ENCODE measurements around the gene GABBR1. TPM values are rescaled to one million over a fixed set of nuclear protein-coding genes. Genes with fewer than 3 reads are reported as not detected.
"Not testable (repeated sequence)": the region's sequence is repeated elsewhere in the genome, so short reads cannot be mapped to it uniquely, and the experiment has no call there.

GABBR1 gene
- polyA plus RNA-seq (ENCODE audit: insufficient read length in 3 of 3): 10 to 100 TPM; 56.9 to 94.6 (median 89.2) TPM
- long read RNA-seq, donor 1, full-length matches to known transcripts: 4 of 10 reads
- long read RNA-seq, donor 1, partial matches to known transcripts: 6 of 10 reads
- long read RNA-seq, donor 1, other reads (novel, unspliced or antisense): 0 of 10 reads
- long read RNA-seq, donor 2, transcript GABBR1-207 (4 exons, 1,252 nt): major isoform, 6 of 34 reads
- long read RNA-seq, donor 2, partial matches to known transcripts: 28 of 34 reads
- long read RNA-seq, donor 2, other reads (novel, unspliced or antisense): 0 of 34 reads
- long read RNA-seq, donor 3, partial matches to known transcripts: 0 of 5 reads
- long read RNA-seq, donor 3, other reads (novel, unspliced or antisense): 0 of 5 reads
- long read RNA-seq, donor 4, transcript GABBR1-207 (4 exons, 1,252 nt): major isoform, 9 of 20 reads
- long read RNA-seq, donor 4, partial matches to known transcripts: 9 of 20 reads
- long read RNA-seq, donor 4, other reads (novel, unspliced or antisense): 0 of 20 reads
- long read RNA-seq, donor 5, partial matches to known transcripts: 0 of 2 reads
- long read RNA-seq, donor 5, other reads (novel, unspliced or antisense): 0 of 2 reads
- long read RNA-seq, donor 6, partial matches to known transcripts: 15 of 21 reads
- long read RNA-seq, donor 6, other reads (novel, unspliced or antisense): 0 of 21 reads
- long read RNA-seq, donor 7, partial matches to known transcripts: 0 of 5 reads
- long read RNA-seq, donor 7, other reads (novel, unspliced or antisense): 0 of 5 reads
- long read RNA-seq, donor 8, partial matches to known transcripts: 10 of 12 reads
- long read RNA-seq, donor 8, other reads (novel, unspliced or antisense): 0 of 12 reads
- long read RNA-seq, donor 9, partial matches to known transcripts: 7 of 12 reads
- long read RNA-seq, donor 9, other reads (novel, unspliced or antisense): 0 of 12 reads
- long read RNA-seq, donor 10, transcript GABBR1-207 (4 exons, 1,252 nt): major isoform, 6 of 21 reads
- long read RNA-seq, donor 10, partial matches to known transcripts: 14 of 21 reads
- long read RNA-seq, donor 10, other reads (novel, unspliced or antisense): 0 of 21 reads
- long read RNA-seq, donor 11, partial matches to known transcripts: 0 of 3 reads
- long read RNA-seq, donor 11, other reads (novel, unspliced or antisense): 0 of 3 reads
- long read RNA-seq, donor 12, transcript GABBR1-207 (4 exons, 1,252 nt): major isoform, 10 of 42 reads
- long read RNA-seq, donor 12, partial matches to known transcripts: 28 of 42 reads
- long read RNA-seq, donor 12, other reads (novel, unspliced or antisense): 0 of 42 reads
- long read RNA-seq, donor 13, partial matches to known transcripts: 21 of 25 reads
- long read RNA-seq, donor 13, other reads (novel, unspliced or antisense): 0 of 25 reads
- long read RNA-seq, donor 14, transcript GABBR1-207 (4 exons, 1,252 nt): major isoform, 7 of 23 reads
- long read RNA-seq, donor 14, partial matches to known transcripts: 14 of 23 reads
- long read RNA-seq, donor 14, other reads (novel, unspliced or antisense): 0 of 23 reads
- long read RNA-seq, donor 15, transcript GABBR1-207 (4 exons, 1,252 nt): major isoform, 6 of 169 reads
- long read RNA-seq, donor 15, partial matches to known transcripts: 161 of 169 reads
- long read RNA-seq, donor 15, other reads (novel, unspliced or antisense): 0 of 169 reads
- long read RNA-seq, donor 16, transcript GABBR1-207 (4 exons, 1,252 nt): major isoform, 5 of 15 reads
- long read RNA-seq, donor 16, partial matches to known transcripts: 10 of 15 reads
- long read RNA-seq, donor 16, other reads (novel, unspliced or antisense): 0 of 15 reads

DNA sequence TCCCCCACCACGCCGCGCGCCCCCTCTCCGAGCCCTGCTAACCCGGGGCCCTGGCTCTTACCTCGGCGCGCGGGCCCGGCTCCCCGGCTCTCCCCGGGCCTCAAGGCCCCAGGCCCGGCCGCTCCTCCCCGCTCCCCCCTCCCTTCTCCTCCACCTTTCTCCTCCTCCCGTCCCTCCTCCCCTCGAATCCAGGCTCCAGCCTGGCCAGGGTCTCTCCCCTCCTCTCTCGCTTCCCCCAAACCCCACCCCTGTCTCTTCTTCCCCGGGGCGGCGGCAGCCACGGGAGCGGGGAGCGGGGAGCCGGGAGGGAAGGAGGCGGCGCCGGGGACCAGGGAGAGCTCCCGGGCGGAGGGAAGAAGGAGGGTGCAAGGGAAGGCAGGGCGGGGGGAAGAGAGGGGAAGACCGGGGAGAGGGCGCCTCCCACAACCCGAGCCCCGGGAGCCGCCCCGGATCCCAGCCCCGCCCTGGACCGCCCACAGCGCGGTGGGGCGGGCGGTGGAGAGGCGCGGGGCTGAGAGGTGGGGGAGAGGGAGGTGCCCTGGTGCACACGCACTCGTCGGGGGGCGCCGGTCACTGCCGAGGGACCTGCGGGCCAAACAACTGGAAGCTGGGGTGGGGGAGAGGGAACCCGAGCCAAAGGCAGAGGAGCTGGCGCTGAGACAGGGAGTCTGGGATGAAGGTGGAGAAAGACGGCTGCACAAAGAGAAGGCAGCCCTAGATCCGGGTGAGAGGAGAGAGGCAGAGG, at the start of gene GABBR1:
Gene GABBR1, minus strand, starts transcription at position 395 of the 745 bp plus-strand sequence. CDS start 798 bp downstream, outside the sequence.
- peak; percentile 92 for DNase-seq

DNA sequence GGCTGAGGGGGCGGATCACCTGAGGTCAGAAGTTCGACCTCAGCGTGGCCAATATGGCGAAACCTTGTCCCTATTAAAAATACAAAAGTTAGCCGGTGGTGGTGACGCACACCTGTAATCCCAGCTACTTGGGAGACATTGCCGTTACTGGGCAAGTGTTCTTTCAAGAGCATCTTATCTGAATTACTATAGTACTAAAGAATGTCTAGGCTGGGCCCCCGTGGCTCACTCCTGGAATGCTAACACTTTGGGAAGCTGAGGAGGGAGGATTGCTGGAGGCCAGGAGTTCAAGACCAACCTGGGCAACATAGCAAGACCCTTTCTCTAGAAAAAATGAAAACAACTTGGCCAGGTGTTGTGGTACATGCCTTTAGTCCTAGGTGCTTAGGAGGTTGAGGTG, 48.8 kb upstream of the GABBR1 start:
- no peak for DNase-seq

DNA sequence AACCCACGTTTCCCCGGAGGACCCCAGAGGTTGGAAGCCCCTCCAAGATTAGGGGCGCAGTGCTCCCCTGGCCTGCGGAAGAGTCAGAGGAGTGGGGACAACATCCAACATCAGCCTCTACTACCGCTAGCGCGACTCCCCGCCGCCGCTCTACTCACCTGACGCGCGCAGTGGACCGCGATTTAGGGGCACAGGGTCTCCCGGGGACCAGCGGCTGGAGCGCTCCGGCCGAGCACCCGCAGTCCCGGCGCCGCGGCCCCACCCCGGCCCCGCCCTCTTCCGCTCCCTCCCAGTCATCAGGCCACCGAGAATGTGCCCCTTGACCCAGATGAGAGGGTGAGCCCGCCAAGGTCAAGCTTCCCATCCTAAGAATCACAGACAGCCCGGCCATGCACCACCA, 47.9 kb upstream of the GABBR1 start, which contains the start of gene ZFP57:
Gene ZFP57, minus strand, starts transcription at position 249 of the 400 bp plus-strand sequence. CDS start 4,149 bp downstream, outside the sequence.
- no peak for DNase-seq

DNA sequence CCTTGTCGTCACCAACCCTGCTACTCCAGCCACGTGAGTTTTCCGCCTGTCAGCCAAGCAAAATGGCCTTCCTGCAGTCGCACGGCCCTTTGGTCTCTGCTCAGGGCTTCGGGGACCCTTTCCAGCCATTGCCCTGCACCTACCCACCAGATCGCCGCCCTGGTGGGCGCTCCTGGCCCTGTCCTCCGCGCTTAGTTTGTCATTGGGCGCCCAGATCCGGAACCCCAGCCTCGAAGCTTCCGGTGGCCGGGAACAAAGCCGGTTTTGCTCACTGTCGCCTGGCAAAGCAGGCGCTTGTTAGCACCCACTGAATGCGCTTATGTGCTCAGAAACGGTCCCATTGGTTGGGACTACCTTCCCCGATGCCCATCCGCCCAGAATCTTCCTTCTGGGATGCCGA, 47.4 kb upstream of the GABBR1 start:
- DNase-seq: no peak

DNA sequence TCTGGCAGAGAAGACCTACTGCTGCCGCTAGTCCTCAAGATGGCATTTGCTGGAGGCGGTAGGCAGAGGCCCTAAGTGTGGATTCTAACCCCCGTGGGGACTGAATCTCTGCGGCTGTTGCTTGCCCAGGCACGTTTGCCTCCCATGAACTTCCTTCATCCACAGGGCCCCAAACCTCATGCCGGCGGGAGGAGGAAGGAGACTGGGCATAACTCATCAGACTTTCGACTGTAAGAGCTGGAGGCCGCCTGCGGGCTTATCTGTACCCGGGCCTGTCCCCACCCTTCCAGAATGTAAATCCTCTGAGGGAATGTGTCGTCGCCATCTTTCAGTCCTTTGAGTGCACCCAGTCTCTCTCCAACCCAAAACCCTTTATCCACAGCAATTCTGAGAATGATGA, 47.0 kb upstream of the GABBR1 start:
- no peak for DNase-seq

DNA sequence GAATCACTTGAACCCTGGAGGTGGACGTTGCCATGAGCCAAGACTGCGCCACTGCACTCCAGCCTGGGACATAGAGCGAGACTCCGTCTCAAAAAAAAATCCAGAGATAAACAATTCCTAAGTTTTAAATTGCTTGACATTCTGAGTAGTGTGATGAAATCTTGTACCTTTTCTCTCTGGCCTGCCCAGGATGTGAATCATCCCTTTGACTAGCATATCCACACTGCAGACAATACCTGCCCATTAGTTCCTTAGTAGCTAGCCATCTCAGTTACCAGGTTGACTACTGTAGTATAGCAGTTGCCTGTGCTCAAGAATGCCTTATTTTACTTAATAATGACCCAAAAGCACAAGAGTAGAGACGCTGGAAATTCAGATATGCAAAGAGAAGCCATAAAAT, 45.1 kb upstream of the GABBR1 start:
- no peak for DNase-seq

DNA sequence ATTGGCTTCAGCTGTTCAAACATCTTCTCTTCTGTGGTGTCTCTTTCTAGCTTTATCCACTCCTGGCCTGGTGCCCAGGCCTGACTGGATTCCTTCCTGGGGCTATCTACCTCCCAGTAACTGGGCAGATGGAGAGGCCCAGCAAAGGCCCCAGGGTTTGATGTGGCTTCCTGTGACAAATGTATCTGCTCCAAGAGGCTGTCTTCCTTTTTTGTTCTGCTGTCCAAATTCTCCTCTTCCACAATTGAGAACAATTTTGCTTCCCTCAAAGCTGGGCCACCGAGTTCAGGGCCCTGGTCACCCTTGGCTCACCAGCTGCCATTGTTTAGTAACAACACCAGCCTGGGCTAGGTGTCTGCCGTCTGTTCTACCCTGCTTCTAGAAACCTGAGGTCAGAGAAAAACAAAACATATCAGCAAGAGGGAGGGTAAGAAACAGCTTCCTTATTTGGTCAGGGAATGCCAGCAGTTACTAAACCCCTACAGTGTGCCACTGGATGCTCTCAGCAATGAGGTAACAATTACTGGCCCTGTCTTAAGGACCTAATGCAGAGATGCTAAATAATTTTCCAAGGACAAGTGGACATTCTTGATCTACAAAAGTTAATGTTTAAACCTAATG, 44.1 kb upstream of the GABBR1 start:
- no peak for DNase-seq

DNA sequence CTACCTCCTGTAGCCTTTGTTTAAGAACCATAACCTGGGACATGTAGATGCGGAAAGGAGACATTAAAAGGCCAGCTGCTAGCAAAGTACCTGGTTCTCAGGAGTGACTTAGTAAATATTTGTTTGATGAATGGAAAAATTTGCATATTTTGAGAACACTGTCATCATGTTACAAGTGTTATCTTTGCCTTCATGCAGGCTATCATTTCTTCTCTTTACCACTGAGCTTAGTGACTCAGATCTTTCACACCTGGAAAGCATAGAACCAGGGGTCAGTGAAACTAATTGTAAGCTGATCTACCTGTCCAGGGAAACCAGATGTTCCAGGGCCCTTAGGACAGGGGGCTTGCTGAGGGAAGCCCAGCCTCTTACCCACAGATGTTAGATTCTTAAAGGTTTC, 42.6 kb upstream of the GABBR1 start:
- DNase-seq: no peak

DNA sequence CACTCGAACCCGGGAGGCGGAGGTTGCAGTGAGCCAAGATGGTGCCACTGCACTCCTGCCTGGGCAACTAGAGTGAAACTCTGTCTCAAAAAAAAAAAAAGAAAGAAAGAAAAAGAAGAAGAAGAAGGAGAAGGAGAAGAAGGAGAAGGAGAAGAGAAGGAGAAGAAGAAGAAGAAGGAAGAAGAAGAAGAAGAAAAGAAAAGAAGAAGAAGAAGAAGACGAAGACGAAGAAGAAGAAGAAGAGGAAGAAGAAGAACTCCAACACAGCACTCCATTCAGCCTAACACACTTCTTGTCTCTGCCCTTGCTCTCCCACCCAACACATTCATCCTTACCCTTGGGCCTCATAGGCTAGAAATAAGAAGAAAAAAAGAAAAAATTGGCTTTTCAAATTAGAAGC, 41.0 kb upstream of the GABBR1 start:
- no peak for DNase-seq

DNA sequence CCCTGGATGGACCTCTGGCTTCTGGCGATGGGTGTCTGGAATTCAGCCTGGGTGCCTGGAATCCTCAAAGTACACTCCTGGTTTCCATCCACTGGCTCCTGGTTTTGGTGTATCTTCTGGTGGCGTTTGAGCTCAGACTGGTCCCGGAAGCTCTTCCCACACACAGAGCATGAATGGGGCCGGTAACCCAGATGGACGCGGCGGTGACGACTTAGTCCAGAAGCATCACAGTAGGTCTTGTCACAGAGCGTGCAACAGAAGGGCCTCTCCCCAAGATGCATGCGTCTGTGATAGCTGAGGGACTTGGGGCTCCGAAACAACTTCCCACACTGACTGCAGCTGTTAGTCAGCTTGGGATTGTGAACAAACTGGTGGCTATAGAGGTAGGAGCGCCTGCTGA, 40.2 kb upstream of the GABBR1 start:
- no peak for DNase-seq

DNA sequence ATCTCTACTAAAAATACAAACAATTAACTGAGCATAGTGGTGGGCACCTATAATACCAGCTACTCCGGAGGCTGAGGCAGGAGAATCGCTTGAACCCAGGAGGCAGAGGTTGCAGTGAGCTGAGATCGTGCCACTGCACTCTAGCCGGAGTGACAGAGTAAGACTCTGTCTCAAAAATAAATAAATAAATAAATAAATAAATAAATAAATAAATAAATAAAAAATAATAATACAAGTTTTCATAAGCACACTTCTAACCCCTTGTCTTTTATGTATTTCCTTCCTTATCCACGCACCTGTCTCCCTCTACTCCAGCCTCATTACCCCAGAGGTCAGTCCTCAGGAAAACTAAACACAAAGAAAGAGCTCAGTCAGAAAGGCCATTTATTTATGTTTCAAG, 39.1 kb upstream of the GABBR1 start:
- DNase-seq: not testable (repeated sequence)

DNA sequence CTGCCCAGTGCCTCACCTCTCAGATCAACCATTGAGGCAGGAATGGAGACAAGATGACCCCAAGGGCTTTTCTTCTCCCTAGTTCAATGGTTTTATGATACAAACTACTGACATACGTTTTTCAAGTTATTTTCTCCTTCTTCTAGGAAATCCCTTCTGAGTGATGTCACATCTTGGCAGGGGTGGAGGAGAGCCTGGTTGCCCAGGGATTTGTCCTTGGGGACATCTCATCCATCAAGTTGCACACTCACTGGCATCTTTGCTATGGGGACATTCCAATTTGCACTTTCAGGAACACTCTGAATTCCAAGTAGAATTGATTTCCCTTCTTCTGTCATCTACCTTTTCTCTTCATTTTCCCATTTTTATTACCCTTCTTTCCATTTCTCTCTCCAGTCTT, 38.0 kb upstream of the GABBR1 start:
- DNase-seq: no peak

DNA sequence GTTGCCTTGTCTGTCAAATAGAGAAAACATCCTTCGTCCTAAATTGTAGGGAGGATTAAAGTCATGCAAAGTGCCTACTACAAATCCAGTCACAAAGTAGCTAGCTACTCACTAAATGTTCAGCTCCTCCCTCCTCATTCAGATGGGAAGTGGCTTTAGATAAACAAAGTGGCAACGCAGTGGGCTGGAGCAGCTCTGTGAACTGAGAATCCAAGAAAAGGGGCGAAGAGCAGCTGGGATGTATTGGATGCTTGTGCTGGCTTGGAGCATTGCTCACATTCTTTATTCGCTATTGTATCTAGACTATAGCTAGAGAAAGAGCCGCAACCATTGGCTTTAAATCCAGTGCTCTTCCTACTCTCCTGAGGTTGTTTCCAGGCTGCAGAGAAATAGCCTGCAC, 34.2 kb upstream of the GABBR1 start:
- no peak for DNase-seq

DNA sequence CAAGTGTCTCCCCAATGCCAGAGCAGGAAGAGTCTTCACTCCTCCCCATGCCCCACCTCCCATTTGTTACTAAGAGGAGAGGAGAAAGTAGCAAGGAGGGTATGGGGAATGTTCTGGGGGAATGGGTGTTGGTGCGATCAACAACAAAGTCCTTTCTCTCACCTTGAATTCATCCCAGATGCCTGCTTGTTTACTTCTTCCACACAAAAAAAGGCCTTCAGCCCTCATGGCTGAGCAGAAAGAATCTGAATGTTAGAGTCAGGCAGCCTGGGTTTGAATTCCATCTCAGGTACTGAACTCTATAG, 33.8 kb upstream of the GABBR1 start:
- no peak for DNase-seq

DNA sequence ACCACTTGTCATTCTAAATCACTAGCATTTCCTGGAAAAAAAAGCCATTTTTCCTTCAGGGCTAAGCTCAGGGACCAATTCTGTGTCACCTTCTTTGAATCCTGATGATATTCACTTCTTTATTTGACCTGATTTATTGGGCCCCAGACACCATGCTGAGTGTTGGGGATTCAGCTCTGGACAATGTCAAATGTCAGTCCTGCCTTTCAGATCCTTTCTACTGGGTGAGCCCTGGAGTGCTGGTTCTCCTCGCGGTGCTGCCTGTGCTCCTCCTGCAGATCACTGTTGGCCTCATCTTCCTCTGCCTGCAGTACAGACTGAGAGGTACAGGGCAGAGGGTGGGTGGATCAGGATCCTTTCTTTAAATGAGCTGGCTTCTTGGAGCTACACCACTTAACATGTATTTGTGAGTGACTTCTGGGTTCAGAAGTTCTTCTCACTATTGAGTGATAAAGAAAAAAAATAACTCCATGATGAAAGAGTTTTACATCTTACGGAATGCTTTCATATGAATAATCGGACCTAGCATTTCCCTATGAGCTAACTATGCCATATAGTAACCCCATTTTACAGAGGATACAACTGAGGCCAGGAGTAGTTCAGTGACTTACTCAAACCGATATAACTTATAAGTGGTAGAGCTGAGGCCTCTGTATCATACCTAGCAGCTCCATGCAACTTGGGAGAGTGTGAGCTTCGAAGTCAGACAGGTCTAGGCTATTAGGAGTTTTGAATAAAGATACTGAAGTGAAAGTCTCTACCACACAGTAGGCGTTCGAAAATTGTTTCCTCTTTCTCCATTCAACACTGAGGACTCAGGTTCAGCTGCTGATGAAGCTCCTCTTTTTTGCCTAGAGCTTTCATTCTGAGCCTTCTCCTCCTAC, 33.2 kb upstream of the GABBR1 start:
- DNase-seq: no peak

DNA sequence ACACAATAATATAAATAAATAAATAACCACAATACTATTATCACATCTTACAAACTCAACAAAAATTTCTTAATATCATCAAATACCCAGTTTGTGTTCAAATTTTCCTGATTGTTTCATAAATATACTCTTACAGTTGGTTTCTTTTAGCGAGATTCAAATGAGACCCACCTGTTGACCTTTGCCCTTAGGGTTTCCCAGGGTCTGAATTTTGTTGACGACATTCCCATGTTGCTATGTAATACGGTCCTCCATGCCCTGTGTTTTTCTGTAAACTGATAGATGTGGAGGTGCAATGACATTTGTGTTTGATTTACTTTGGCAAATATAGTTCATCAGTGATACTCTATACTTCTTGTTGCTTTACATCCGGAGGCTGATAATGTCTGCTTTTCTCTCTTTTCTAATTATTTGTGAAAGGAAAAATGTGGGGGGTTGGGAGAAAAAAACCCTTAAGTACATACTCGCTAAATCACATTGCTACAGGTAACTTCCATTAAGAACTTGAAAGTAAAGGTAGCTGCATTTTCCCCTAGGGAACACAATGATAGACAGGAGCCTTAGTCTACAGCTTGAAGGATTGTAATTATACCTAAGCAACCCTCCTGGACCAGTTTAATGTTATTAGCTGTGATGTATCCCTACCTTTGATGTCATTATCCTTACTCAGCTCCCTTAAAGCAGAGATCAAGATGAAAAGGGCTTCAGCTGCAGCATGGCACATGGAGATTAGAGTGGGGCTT, 30.5 kb upstream of the GABBR1 start:
- no peak for DNase-seq

DNA sequence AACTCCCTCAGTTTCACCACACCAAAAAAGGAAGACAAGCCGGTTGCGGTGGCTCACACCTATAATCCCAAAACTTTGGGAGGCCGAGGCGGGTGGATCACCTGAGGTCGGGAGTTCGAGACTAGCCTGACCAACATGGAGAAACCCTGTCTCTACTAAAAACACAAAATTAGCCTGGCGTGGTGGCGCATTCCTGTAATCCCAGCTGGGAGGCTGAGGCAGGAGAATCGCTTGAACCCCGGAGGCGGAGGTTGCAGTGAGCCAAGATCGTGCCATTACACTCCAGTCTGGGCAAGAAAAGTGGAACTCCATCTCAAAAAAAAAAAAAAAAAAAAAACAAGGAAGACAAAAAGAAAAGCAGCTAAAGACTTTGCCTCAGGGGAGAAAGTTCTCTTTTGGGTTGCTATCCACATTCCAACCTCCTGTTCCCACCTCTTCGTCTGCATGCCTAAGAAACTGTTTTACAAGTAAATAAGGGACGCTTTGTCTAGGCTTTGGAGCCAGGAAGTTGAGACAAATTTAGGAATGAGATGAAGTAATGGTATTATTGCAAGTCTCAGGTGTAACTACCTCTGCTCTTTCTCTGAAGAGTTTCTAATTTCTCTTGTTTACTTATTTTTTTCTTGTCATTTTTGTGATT, 28.6 kb upstream of the GABBR1 start:
- not testable (repeated sequence) for DNase-seq
